ENCODE measurements around the gene TBK1.
A peak's percentile ranks its signal among the peaks of the same experiment; 100 is the strongest.

TBK1 gene

GRCh38 chr12:64451687-64452558 lies at the start of gene TBK1:
TSS of gene TBK1 (plus strand) at chr12:64452120. CDS start at chr12:64455871, 3,751 bp downstream.
- DNase-seq: peak; percentile 70

GRCh38 chr12:64402181-64402580 lies 49.7 kb upstream of the TBK1 start:
- no peak for DNase-seq

GRCh38 chr12:64403707-64404469 lies 48.0 kb upstream of the TBK1 start, which contains the start of gene XPOT:
TSS of gene XPOT (plus strand) at chr12:64404392. CDS start at chr12:64410036, 5,644 bp downstream.
- DNase-seq: peak; percentile 95

- DNase-seq: peak; percentile 47
Measured at GRCh38 chr12:64404470-64405256, 47.3 kb upstream of the TBK1 start.

- no peak for DNase-seq
Measured at GRCh38 chr12:64407342-64408223, 44.3 kb upstream of the TBK1 start.

- no peak for DNase-seq
Measured at GRCh38 chr12:64411427-64411826, 40.5 kb upstream of the TBK1 start.

GRCh38 chr12:64412459-64412858 lies 39.5 kb upstream of the TBK1 start:
- no peak for DNase-seq

- no peak for DNase-seq
Measured at GRCh38 chr12:64413884-64414283, 38.0 kb upstream of the TBK1 start.

- DNase-seq: no peak
Measured at GRCh38 chr12:64418209-64418608, 33.7 kb upstream of the TBK1 start.

GRCh38 chr12:64419696-64420095 lies 32.2 kb upstream of the TBK1 start:
- no peak for DNase-seq

- no peak for DNase-seq
Measured at GRCh38 chr12:64427988-64428387, 23.9 kb upstream of the TBK1 start.

- no peak for DNase-seq
Measured at GRCh38 chr12:64428956-64429355, 23.0 kb upstream of the TBK1 start.

GRCh38 chr12:64430886-64431285 lies 21.0 kb upstream of the TBK1 start:
- DNase-seq: no peak

GRCh38 chr12:64431791-64432190 lies 20.1 kb upstream of the TBK1 start:
- no peak for DNase-seq

GRCh38 chr12:64433915-64434314 lies 18.0 kb upstream of the TBK1 start:
- DNase-seq: no peak

- no peak for DNase-seq
Measured at GRCh38 chr12:64440100-64440499, 11.8 kb upstream of the TBK1 start.

GRCh38 chr12:64445490-64445889 lies 6.4 kb upstream of the TBK1 start:
- DNase-seq: no peak

- no peak for DNase-seq
Measured at GRCh38 chr12:64446295-64446694, 5.6 kb upstream of the TBK1 start.

- DNase-seq: no peak
Measured at GRCh38 chr12:64450057-64450640, 1.8 kb upstream of the TBK1 start.

GRCh38 chr12:64450711-64451486 lies 1.0 kb upstream of the TBK1 start:
- no peak for DNase-seq

Measured in CD4-positive, alpha-beta T cell treated with Interleukin-12 subunit alpha and Interleukin-12 subunit beta, for 1 hour (primary cell).